ENCODE data around the gene ZG16B. TPM values are rescaled to one million over a fixed set of nuclear protein-coding genes. Genes with fewer than 3 reads are reported as not detected.

Gene ZG16B
- total RNA-seq, 1 experiment from 2014 or later, result 19.9 TPM

GRCh38 chr16:2871926-2872325 is 41.8 kb downstream of the ZG16B start:
- H3K4me2 ChIP-seq, result no peak overlapping the region
- no peak overlapping the region for H3K4me3 ChIP-seq
- no peaks in the 10 kb centered on the region for H4K20me1 ChIP-seq (ENCODE audit: insufficient read depth)
- no TSS peak for BruUV-seq (replicated peaks)
- no peaks in the 10 kb centered on the region for H3K9me2 ChIP-seq (ENCODE audit: insufficient read depth)
- no peak for DNase-seq
- no peaks in the 10 kb centered on the region for H3K36me3 ChIP-seq (ENCODE audit: low read depth)
- H3K4me1 ChIP-seq (replicated peaks; ENCODE audit: insufficient read depth), result peaks cover 11% of the 10 kb centered on the region; the same call in 1 of the 2 replicates
- TF ChIP-seq CTCF (conservative IDR thresholded peaks at IDR 0.05) (no peak), EZH2 (IDR thresholded peaks at IDR 0.05; ENCODE audit: low read depth) (no peak)
- H3K27me3 ChIP-seq (ENCODE audit: insufficient read depth, low read depth), result no peaks in the 10 kb centered on the region
- no peak overlapping the region for H2AFZ ChIP-seq
- ChIA-PET CTCF (interaction anchor here (0.6 kb wide), 1 partner anchor 457 kb away, joined by 5 read pairs; no protein-coding TSS in a partner anchor), POLR2A (ENCODE audit: unreplicated experiment) (no interaction called here)
- H3K9me3 ChIP-seq (ENCODE audit: insufficient read depth, low read depth), result no peaks in the 10 kb centered on the region
- H3K79me2 ChIP-seq (ENCODE audit: low read depth), result no peaks in the 10 kb centered on the region
- peaks cover 33% of the 10 kb centered on the region for H3F3A ChIP-seq (ENCODE audit: insufficient read depth, low read depth)
- intact Hi-C loops (cut with micrococcal nuclease; ENCODE audit: unreplicated experiment), result no loop called here
- no peak overlapping the region for H3K27ac ChIP-seq

DNA sequence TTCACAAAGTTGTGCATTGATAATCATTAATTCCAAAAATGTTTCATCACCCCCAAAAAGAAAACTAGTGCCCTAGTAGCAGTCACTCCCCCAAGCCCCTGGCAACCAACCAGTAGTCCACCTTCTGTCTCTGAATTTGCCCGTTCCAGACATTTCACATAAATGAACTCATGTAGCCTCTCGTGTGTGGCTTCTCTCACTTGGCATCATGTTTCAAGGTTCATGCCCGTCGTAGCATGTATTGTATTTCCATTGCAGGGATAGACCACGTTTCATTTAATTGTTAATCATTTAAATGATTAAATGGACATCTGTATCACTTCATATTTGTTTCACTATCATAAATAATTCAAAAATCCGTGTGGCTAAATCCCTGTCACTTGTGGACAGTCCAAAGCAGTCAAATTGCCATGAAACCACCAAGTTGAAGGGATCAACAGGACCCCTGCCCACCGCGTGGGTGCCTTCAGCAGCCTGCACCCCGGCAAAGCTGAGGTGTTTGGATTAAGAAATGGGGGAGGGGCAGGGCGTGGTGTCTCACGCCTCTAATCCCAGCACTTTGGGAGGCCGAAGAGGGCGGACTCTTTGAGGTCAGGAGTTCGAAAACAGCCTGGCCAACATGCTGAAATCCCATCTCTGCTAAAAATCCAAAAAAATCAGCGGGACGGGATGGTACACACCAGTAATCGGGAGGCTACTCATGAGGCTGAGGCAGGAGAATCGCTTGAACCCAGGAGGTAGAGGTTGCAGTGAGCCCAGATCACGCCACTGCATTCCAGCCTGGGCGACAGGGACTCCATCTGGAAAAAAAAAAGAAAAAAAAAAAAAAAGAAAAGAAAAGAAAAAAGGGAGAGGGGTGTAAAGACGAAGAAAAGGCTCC is 44.2 kb downstream of the ZG16B start:
- no TSS peak for BruUV-seq (replicated peaks)
- H3K27ac ChIP-seq, result no peak overlapping the region
- no peaks in the 10 kb centered on the region for H3K9me2 ChIP-seq (ENCODE audit: insufficient read depth)
- H4K20me1 ChIP-seq (ENCODE audit: insufficient read depth), result no peaks in the 10 kb centered on the region
- TF ChIP-seq EZH2 (IDR thresholded peaks at IDR 0.05; ENCODE audit: low read depth), result no peak
- TF ChIP-seq CTCF (conservative IDR thresholded peaks at IDR 0.05), result no peak
- DNase-seq, result no peak
- no peaks in the 10 kb centered on the region for H3K36me3 ChIP-seq (ENCODE audit: low read depth)
- CTCF ChIA-PET, result interaction anchor here (0.6 to 0.7 kb wide), 6 partner anchors 17 to 1187 kb away, joined by 3 to 17 read pairs (median 8); partner anchors contain the start of gene PRSS21
- POLR2A ChIA-PET (ENCODE audit: unreplicated experiment), result interaction anchor here (0.6 kb wide), 3 partner anchors 90 to 910 kb away, joined by 3 to 36 read pairs (median 10); partner anchors contain the start of genes KCTD5, KREMEN2 and RPS2
- peaks cover 13% of the 10 kb centered on the region for H3F3A ChIP-seq (ENCODE audit: insufficient read depth, low read depth)
- H3K4me2 ChIP-seq, result peak overlapping the region; percentile 23; the same call in 1 of the 2 replicates
- no peaks in the 10 kb centered on the region for H3K27me3 ChIP-seq (ENCODE audit: insufficient read depth, low read depth)
- intact Hi-C loops (cut with micrococcal nuclease; ENCODE audit: unreplicated experiment), result loop anchor here (2.0 kb wide), 2 partner anchors 45 to 53 kb away; no protein-coding TSS in a partner anchor
- no peaks in the 10 kb centered on the region for H3K9me3 ChIP-seq (ENCODE audit: insufficient read depth, low read depth)
- 0 out of 2 replicates have a peak, but pooled peaks cover 6% of the 10 kb centered on the region for H3K4me1 ChIP-seq (replicated peaks; ENCODE audit: insufficient read depth)
- H2AFZ ChIP-seq, result no peak overlapping the region
- H3K79me2 ChIP-seq (ENCODE audit: low read depth), result no peaks in the 10 kb centered on the region
- no peak overlapping the region for H3K4me3 ChIP-seq

- Histone ChIP-seq H3K36me3 (ENCODE audit: low read depth) (no peaks in the 10 kb centered on the region), H3K4me3 (no peak overlapping the region), H3K79me2 (ENCODE audit: low read depth) (no peaks in the 10 kb centered on the region), H3F3A (ENCODE audit: insufficient read depth, low read depth) (peaks cover 12% of the 10 kb centered on the region), H3K27ac (no peak overlapping the region), H3K9me3 (ENCODE audit: insufficient read depth, low read depth) (no peaks in the 10 kb centered on the region), H3K9me2 (ENCODE audit: insufficient read depth) (no peaks in the 10 kb centered on the region), H2AFZ (no peak overlapping the region), H3K27me3 (ENCODE audit: insufficient read depth, low read depth) (no peaks in the 10 kb centered on the region), H3K4me1 (replicated peaks; ENCODE audit: insufficient read depth) (0 out of 2 replicates have a peak, but pooled peaks cover 6% of the 10 kb centered on the region), H4K20me1 (ENCODE audit: insufficient read depth) (no peaks in the 10 kb centered on the region), H3K4me2 (peak overlapping the region; percentile 23; the same call in 1 of the 2 replicates)
- CTCF ChIA-PET, result interaction anchor here (0.6 to 0.7 kb wide), 5 partner anchors 52 to 1186 kb away, joined by 3 to 17 read pairs (median 6); partner anchors contain the start of gene PRSS21
- peak; percentile 57 to 66 for DNase-seq
- TF ChIP-seq EZH2 (IDR thresholded peaks at IDR 0.05; ENCODE audit: low read depth) (no peak), CTCF (conservative IDR thresholded peaks at IDR 0.05) (peak; percentile 89)
- POLR2A ChIA-PET (ENCODE audit: unreplicated experiment), result interaction anchor here (0.6 kb wide), 3 partner anchors 89 to 910 kb away, joined by 3 to 36 read pairs (median 10); partner anchors contain the start of genes KCTD5, KREMEN2 and RPS2
- intact Hi-C loops (cut with micrococcal nuclease; ENCODE audit: unreplicated experiment), result loop anchor here (2.0 kb wide), 2 partner anchors 44 to 52 kb away; no protein-coding TSS in a partner anchor
- BruUV-seq (replicated peaks), result no TSS peak
Observed at GRCh38 chr16:2874912-2875362, 44.8 kb downstream of the ZG16B start.
